HG03439 (cell line): Measurements from ENCODE around the gene TTC1.
"Not testable (repeated sequence)": the region's sequence is repeated elsewhere in the genome, so short reads cannot be mapped to it uniquely, and the experiment has no call there.

ENCODE experiments used
- ATAC-seq: cut with Tn5 transposase; IDR thresholded peaks from one replicate; pipeline ENCODE4 v1.9.1; 2021; ENCODE audit warnings: mild to moderate bottlenecking, moderate library complexity; ENCODE audit not compliant: unreplicated experiment

Gene TTC1

GRCh38 chr5:160036884-160037283 lies 27.9 kb downstream of the TTC1 start:
- no peak for ATAC-seq

- no peak for ATAC-seq
Observed at GRCh38 chr5:160039810-160040470, 31.0 kb downstream of the TTC1 start.

GRCh38 chr5:160040471-160040835 lies 31.5 kb downstream of the TTC1 start:
- ATAC-seq, result no peak

GRCh38 chr5:160042671-160043070 lies 33.7 kb downstream of the TTC1 start:
- ATAC-seq, result no peak

- ATAC-seq, result no peak
Observed at GRCh38 chr5:160044391-160044804, 35.5 kb downstream of the TTC1 start.

GRCh38 chr5:160044967-160045366 lies 36.0 kb downstream of the TTC1 start:
- ATAC-seq, result no peak

- ATAC-seq, result no peak
Observed at GRCh38 chr5:160047423-160047822, 38.5 kb downstream of the TTC1 start.

GRCh38 chr5:160048131-160048530 lies 39.2 kb downstream of the TTC1 start:
- no peak for ATAC-seq

GRCh38 chr5:160049099-160049498 lies 40.2 kb downstream of the TTC1 start:
- no peak for ATAC-seq

- ATAC-seq, result no peak
Observed at GRCh38 chr5:160054047-160054446, 45.1 kb downstream of the TTC1 start.

GRCh38 chr5:160054831-160055230 lies 45.9 kb downstream of the TTC1 start:
- no peak for ATAC-seq

- no peak for ATAC-seq
Observed at GRCh38 chr5:160057256-160057655, 48.3 kb downstream of the TTC1 start.

- no peak for ATAC-seq
Observed at GRCh38 chr5:160060001-160060400, 51.1 kb downstream of the TTC1 start.

GRCh38 chr5:160061770-160062169 lies 52.8 kb downstream of the TTC1 start:
- no peak for ATAC-seq

- ATAC-seq, result no peak
Observed at GRCh38 chr5:160064417-160064810, 55.5 kb downstream of the TTC1 start.

- ATAC-seq, result no peak
Observed at GRCh38 chr5:160064995-160065614, 56.2 kb downstream of the TTC1 start.

GRCh38 chr5:160069120-160069519 lies 60.2 kb downstream of the TTC1 start:
- not testable (repeated sequence) for ATAC-seq

- no peak for ATAC-seq
Observed at GRCh38 chr5:160071516-160071915, 62.6 kb downstream of the TTC1 start.

- ATAC-seq, result no peak
Observed at GRCh38 chr5:160071916-160072315, 63.0 kb downstream of the TTC1 start.

- ATAC-seq, result no peak
Observed at GRCh38 chr5:160075073-160075472, 66.1 kb downstream of the TTC1 start.

GRCh38 chr5:160076997-160077396 lies 68.1 kb downstream of the TTC1 start:
- no peak for ATAC-seq

- no peak for ATAC-seq
Observed at GRCh38 chr5:160079753-160080152, 70.8 kb downstream of the TTC1 start.

GRCh38 chr5:160081495-160081894 lies 72.6 kb downstream of the TTC1 start:
- no peak for ATAC-seq
